Measurements from ENCODE around the gene INO80D. TPM values are rescaled to one million over a fixed set of nuclear protein-coding genes. Genes with fewer than 3 reads are reported as not detected.

Gene INO80D
- total RNA-seq, 4 donors from 2014 or later: 11.3 to 16.9 (median 14.6) TPM

DNA sequence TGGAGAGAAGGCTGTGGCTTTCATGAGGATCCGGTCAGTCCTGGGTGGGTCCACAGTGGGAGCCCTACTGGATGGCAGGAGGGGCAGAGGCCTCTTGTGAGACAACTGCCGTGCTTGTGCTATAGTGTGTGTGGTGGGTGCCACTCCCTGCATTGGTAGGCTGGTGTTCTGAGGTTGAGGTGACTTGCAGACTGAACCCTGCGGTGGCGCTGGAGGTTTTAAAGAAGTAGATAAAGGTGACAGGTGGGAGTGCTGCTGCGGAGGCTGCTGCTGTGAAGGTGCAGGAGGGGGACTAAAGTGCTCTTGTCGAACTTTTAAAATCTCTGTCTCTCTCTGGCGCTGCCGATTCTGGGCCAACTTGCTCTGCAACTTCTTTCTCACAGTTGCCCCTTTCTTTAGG lies 29.7 kb downstream of the INO80D start:
- peaks cover 0 to 37% of the 10 kb centered on the region in 2 donors for H3K36me3 ChIP-seq
- H3K4me3 ChIP-seq: no peak overlapping the region
- intact Hi-C loops (cut with DNase I; ENCODE audit: low total_unique reads): no loop called here
- TF ChIP-seq, protein P1, sequence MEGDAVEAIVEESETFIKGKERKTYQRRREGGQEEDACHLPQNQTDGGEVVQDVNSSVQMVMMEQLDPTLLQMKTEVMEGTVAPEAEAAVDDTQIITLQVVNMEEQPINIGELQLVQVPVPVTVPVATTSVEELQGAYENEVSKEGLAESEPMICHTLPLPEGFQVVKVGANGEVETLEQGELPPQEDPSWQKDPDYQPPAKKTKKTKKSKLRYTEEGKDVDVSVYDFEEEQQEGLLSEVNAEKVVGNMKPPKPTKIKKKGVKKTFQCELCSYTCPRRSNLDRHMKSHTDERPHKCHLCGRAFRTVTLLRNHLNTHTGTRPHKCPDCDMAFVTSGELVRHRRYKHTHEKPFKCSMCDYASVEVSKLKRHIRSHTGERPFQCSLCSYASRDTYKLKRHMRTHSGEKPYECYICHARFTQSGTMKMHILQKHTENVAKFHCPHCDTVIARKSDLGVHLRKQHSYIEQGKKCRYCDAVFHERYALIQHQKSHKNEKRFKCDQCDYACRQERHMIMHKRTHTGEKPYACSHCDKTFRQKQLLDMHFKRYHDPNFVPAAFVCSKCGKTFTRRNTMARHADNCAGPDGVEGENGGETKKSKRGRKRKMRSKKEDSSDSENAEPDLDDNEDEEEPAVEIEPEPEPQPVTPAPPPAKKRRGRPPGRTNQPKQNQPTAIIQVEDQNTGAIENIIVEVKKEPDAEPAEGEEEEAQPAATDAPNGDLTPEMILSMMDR (IDR thresholded peaks at IDR 0.05 in 4 of 5, conservative IDR thresholded peaks at IDR 0.05 in 1 of 5): no peak
- no peak for TF ChIP-seq POLR2A (IDR thresholded peaks at IDR 0.05)
- H3K9me3 ChIP-seq: no peaks in the 10 kb centered on the region
- no peak for DNase-seq
- no peaks in the 10 kb centered on the region for H3K4me1 ChIP-seq
- H3K27ac ChIP-seq: no peak overlapping the region
- no peaks in the 10 kb centered on the region for H3K27me3 ChIP-seq
- ATAC-seq: no peak
- in situ Hi-C loops (cut with MboI; ENCODE audit: low sequenced_read_pairs in 4 of 4): no loop called here

DNA sequence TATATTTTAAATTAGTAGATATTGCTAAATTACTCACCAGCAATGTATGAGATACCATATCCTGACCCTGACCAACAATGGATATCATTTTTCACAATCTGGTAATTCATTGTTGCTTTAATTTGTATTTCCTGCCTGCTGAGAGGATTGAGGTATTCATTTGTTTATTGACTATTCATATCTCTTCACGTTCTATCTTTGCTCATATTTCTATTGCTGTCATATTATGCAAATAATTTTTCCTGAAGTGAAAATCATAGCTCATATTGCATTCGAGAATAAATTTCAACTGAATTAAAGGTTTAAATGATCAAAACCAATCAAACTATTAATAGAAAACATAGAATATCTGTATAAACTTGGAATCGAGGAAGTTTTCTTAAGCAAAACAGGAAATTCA lies 31.0 kb downstream of the INO80D start:
- intact Hi-C loops (cut with DNase I; ENCODE audit: low total_unique reads) (no loop called here), in situ Hi-C loops (cut with MboI; ENCODE audit: low sequenced_read_pairs in 4 of 4) (no loop called here)
- H3K27ac ChIP-seq: no peak overlapping the region
- H3K36me3 ChIP-seq: peaks cover 0 to 36% of the 10 kb centered on the region in 2 donors
- TF ChIP-seq, protein P1 (IDR thresholded peaks at IDR 0.05 in 4 of 5, conservative IDR thresholded peaks at IDR 0.05 in 1 of 5): no peak
- TF ChIP-seq POLR2A (IDR thresholded peaks at IDR 0.05): no peak
- no peaks in the 10 kb centered on the region for H3K4me1 ChIP-seq
- DNase-seq: no peak
- H3K9me3 ChIP-seq: no peaks in the 10 kb centered on the region
- no peaks in the 10 kb centered on the region for H3K27me3 ChIP-seq
- no peak for ATAC-seq
- H3K4me3 ChIP-seq: no peak overlapping the region

DNA sequence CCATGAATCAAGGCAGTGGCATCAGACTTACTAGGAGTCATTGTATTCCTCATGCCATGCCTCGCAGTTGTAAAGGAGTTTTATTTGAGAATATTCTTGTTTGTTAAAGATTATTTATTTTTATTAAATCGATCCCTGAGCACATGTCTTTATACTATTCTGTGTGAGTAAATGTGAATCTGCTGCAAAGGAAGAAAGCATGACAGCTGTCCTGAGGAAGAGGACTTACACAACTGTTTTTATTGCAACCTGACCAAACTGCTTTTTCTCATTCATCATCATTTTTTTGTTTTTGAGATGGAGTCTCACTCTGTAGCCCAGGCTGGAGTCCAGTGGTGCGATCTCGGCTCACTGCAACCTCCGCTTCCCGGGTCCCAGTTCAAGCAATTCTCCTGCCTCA lies 34.1 kb downstream of the INO80D start:
- no peaks in the 10 kb centered on the region for H3K9me3 ChIP-seq
- ATAC-seq: no peak
- H3K4me1 ChIP-seq: peaks cover 0 to 4% of the 10 kb centered on the region in 2 donors
- no peak overlapping the region for H3K27ac ChIP-seq
- H3K4me3 ChIP-seq: no peak overlapping the region
- H3K36me3 ChIP-seq: peaks cover 0 to 25% of the 10 kb centered on the region in 2 donors
- in situ Hi-C loops (cut with MboI; ENCODE audit: low sequenced_read_pairs in 4 of 4) (no loop called here), intact Hi-C loops (cut with DNase I; ENCODE audit: low total_unique reads) (no loop called here)
- no peak for DNase-seq
- TF ChIP-seq, protein P1 (IDR thresholded peaks at IDR 0.05 in 4 of 5, conservative IDR thresholded peaks at IDR 0.05 in 1 of 5): no peak
- no peak for TF ChIP-seq POLR2A (IDR thresholded peaks at IDR 0.05)
- H3K27me3 ChIP-seq: no peaks in the 10 kb centered on the region

GRCh38 chr2:206049392-206049791 lies 36.6 kb downstream of the INO80D start:
- H3K36me3 ChIP-seq: peaks cover 0 to 13% of the 10 kb centered on the region in 2 donors
- no peak overlapping the region for H3K4me3 ChIP-seq
- DNase-seq (no peak), ATAC-seq (no peak)
- H3K27me3 ChIP-seq: no peaks in the 10 kb centered on the region
- intact Hi-C loops (cut with DNase I; ENCODE audit: low total_unique reads) (no loop called here), in situ Hi-C loops (cut with MboI; ENCODE audit: low sequenced_read_pairs in 4 of 4) (no loop called here)
- peaks cover 0 to 4% of the 10 kb centered on the region in 2 donors for H3K4me1 ChIP-seq
- TF ChIP-seq POLR2A (IDR thresholded peaks at IDR 0.05): no peak
- TF ChIP-seq, protein P1 (IDR thresholded peaks at IDR 0.05 in 4 of 5, conservative IDR thresholded peaks at IDR 0.05 in 1 of 5): no peak
- no peaks in the 10 kb centered on the region for H3K9me3 ChIP-seq
- no peak overlapping the region for H3K27ac ChIP-seq

- DNase-seq (no peak), ATAC-seq (no peak)
- Histone ChIP-seq H3K4me3 (no peak overlapping the region), H3K36me3 (peaks cover 0 to 26% of the 10 kb centered on the region in 2 donors), H3K9me3 (no peaks in the 10 kb centered on the region), H3K27ac (no peak overlapping the region), H3K4me1 (peaks cover 4% of the 10 kb centered on the region in 2 donors), H3K27me3 (no peaks in the 10 kb centered on the region)
- no peak for TF ChIP-seq POLR2A (IDR thresholded peaks at IDR 0.05)
- intact Hi-C loops (cut with DNase I; ENCODE audit: low total_unique reads): no loop called here
- in situ Hi-C loops (cut with MboI; ENCODE audit: low sequenced_read_pairs in 4 of 4): no loop called here
These were observed 40.7 kb downstream of the INO80D start for GRCh38 chr2:206045251-206045650.
